ENCODE results near the gene TNPO2. TPM values are rescaled to one million over a fixed set of nuclear protein-coding genes. Genes with fewer than 3 reads are reported as not detected.

The TNPO2 gene
- total and polyA plus RNA-seq, 2 donors (not counting 1 experiment from before 2014, with no cell fraction given) = 36.0 to 52.5 TPM

DNA sequence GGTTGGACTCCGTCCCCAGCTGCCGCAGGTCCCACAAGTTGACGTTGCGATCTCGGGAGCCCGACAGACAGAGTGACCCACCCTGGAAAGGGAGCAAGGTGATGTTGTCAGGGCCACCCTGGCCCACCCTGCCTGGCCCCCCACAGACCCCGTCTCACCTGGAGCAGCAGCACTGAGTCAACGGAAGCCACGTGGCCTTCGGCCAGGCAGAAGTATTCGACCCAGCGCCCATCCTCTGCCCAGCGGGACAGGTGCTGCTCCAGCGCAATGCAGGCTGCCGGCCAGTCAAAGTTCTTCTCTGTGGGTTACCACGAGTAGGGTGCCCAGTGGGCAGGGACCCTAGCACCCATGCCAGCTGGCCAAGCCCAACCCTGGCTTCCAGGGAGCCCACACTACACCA, 29.1 kb downstream of the TNPO2 start:
- Histone ChIP-seq H2AFZ (ENCODE audit: low read length) (no peak overlapping the region), H3K27me3 (ENCODE audit: control insufficient read depth, insufficient read depth, low read length) (no peaks in the 10 kb centered on the region), H3K4me3 (replicated peaks in 1 of 4; ENCODE audit: control extremely low read depth in 1 of 4, insufficient read depth in 1 of 4, low read depth in 3 of 4, low read length in 4 of 4) (no peak overlapping the region), H3K36me3 (ENCODE audit: control insufficient read depth, insufficient read depth, low read length) (peaks cover 1% of the 10 kb centered on the region), H3K27ac (ENCODE audit: insufficient read depth, low read length) (no peak overlapping the region), H3K4me2 (ENCODE audit: extremely low read depth, insufficient read depth, low read length) (no peak overlapping the region), H3K79me2 (ENCODE audit: control insufficient read depth, insufficient read depth, low read length) (no peaks in the 10 kb centered on the region), H3K9me3 (ENCODE audit: control insufficient read depth, insufficient read depth, low read depth, low read length) (no peaks in the 10 kb centered on the region), H3K9ac (ENCODE audit: insufficient read depth, low read length) (no peak overlapping the region), H3K4me1 (ENCODE audit: control insufficient read depth, extremely low read depth, insufficient read depth, low read length) (no peaks in the 10 kb centered on the region), H4K20me1 (ENCODE audit: control insufficient read depth, extremely low read depth, insufficient read depth, low read length) (no peaks in the 10 kb centered on the region)
- TF ChIP-seq, protein P1, sequence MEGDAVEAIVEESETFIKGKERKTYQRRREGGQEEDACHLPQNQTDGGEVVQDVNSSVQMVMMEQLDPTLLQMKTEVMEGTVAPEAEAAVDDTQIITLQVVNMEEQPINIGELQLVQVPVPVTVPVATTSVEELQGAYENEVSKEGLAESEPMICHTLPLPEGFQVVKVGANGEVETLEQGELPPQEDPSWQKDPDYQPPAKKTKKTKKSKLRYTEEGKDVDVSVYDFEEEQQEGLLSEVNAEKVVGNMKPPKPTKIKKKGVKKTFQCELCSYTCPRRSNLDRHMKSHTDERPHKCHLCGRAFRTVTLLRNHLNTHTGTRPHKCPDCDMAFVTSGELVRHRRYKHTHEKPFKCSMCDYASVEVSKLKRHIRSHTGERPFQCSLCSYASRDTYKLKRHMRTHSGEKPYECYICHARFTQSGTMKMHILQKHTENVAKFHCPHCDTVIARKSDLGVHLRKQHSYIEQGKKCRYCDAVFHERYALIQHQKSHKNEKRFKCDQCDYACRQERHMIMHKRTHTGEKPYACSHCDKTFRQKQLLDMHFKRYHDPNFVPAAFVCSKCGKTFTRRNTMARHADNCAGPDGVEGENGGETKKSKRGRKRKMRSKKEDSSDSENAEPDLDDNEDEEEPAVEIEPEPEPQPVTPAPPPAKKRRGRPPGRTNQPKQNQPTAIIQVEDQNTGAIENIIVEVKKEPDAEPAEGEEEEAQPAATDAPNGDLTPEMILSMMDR (conservative IDR thresholded peaks at IDR 0.05 in 1 of 2, IDR thresholded peaks at IDR 0.05 in 1 of 2; ENCODE audit: low read depth in 1 of 2, low read length in 2 of 2) = no peak
- TF ChIP-seq EZH2 (IDR thresholded peaks at IDR 0.05; ENCODE audit: low read length, missing control alignments) = no peak
- no peak for DNase-seq (ENCODE audit: low read depth in 2 of 2)

DNA sequence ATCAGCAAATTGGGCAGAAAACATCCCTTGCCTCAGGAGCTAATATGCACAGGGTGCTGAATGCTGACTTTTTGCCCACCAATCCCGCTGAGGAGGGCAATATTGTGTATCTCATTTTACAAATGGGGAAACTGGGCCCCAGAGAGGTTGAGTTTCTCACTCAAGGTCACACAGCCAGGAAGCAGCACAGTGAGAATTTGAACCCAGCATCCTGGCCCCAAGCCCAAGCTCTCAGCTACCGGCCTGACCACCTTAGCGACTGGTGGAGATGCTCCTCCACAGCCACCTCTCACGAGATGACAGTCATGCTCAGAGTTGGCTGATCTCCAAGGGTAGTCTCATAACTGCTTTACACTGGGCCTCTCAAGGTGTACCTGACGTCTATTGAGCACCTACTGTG, 30.8 kb downstream of the TNPO2 start:
- Histone ChIP-seq H3K9ac (ENCODE audit: insufficient read depth, low read length) (no peak overlapping the region), H3K9me3 (ENCODE audit: control insufficient read depth, insufficient read depth, low read depth, low read length) (no peaks in the 10 kb centered on the region), H3K4me2 (ENCODE audit: extremely low read depth, insufficient read depth, low read length) (no peak overlapping the region), H3K27ac (ENCODE audit: insufficient read depth, low read length) (no peak overlapping the region), H3K4me1 (ENCODE audit: control insufficient read depth, extremely low read depth, insufficient read depth, low read length) (no peaks in the 10 kb centered on the region), H3K36me3 (ENCODE audit: control insufficient read depth, insufficient read depth, low read length) (no peaks in the 10 kb centered on the region), H3K4me3 (replicated peaks in 1 of 4; ENCODE audit: control extremely low read depth in 1 of 4, insufficient read depth in 1 of 4, low read depth in 3 of 4, low read length in 4 of 4) (no peak overlapping the region), H2AFZ (ENCODE audit: low read length) (no peak overlapping the region), H4K20me1 (ENCODE audit: control insufficient read depth, extremely low read depth, insufficient read depth, low read length) (no peaks in the 10 kb centered on the region), H3K27me3 (ENCODE audit: control insufficient read depth, insufficient read depth, low read length) (no peaks in the 10 kb centered on the region), H3K79me2 (ENCODE audit: control insufficient read depth, insufficient read depth, low read length) (no peaks in the 10 kb centered on the region)
- DNase-seq (ENCODE audit: low read depth in 2 of 2) = no peak
- TF ChIP-seq, protein P1 (conservative IDR thresholded peaks at IDR 0.05 in 1 of 2, IDR thresholded peaks at IDR 0.05 in 1 of 2; ENCODE audit: low read depth in 1 of 2, low read length in 2 of 2) = no peak
- no peak for TF ChIP-seq EZH2 (IDR thresholded peaks at IDR 0.05; ENCODE audit: low read length, missing control alignments)

- H3K36me3 ChIP-seq (ENCODE audit: control insufficient read depth, insufficient read depth, low read length) = no peaks in the 10 kb centered on the region
- H3K27me3 ChIP-seq (ENCODE audit: control insufficient read depth, insufficient read depth, low read length) = no peaks in the 10 kb centered on the region
- H3K4me3 ChIP-seq (replicated peaks in 1 of 4; ENCODE audit: control extremely low read depth in 1 of 4, insufficient read depth in 1 of 4, low read depth in 3 of 4, low read length in 4 of 4) = no peak overlapping the region
- H4K20me1 ChIP-seq (ENCODE audit: control insufficient read depth, extremely low read depth, insufficient read depth, low read length) = no peaks in the 10 kb centered on the region
- no peak for DNase-seq (ENCODE audit: low read depth in 2 of 2)
- H3K9me3 ChIP-seq (ENCODE audit: control insufficient read depth, insufficient read depth, low read depth, low read length) = no peaks in the 10 kb centered on the region
- H3K4me2 ChIP-seq (ENCODE audit: extremely low read depth, insufficient read depth, low read length) = no peak overlapping the region
- no peak overlapping the region for H3K9ac ChIP-seq (ENCODE audit: insufficient read depth, low read length)
- no peak overlapping the region for H3K27ac ChIP-seq (ENCODE audit: insufficient read depth, low read length)
- no peak overlapping the region for H2AFZ ChIP-seq (ENCODE audit: low read length)
- no peaks in the 10 kb centered on the region for H3K4me1 ChIP-seq (ENCODE audit: control insufficient read depth, extremely low read depth, insufficient read depth, low read length)
- no peaks in the 10 kb centered on the region for H3K79me2 ChIP-seq (ENCODE audit: control insufficient read depth, insufficient read depth, low read length)
- no peak for TF ChIP-seq EZH2 (IDR thresholded peaks at IDR 0.05; ENCODE audit: low read length, missing control alignments)
- TF ChIP-seq, protein P1 (conservative IDR thresholded peaks at IDR 0.05 in 1 of 2, IDR thresholded peaks at IDR 0.05 in 1 of 2; ENCODE audit: low read depth in 1 of 2, low read length in 2 of 2) = no peak
Measured at GRCh38 chr19:12689581-12690216, 34.0 kb downstream of the TNPO2 start.
